WTC11 (cell line): ENCODE measurements around the gene RIC8B. TPM values are rescaled to one million over a fixed set of nuclear protein-coding genes. Genes with fewer than 3 reads are reported as not detected.

Experiments used
- ATAC-seq: fragments of 200-7000 bp; cut with Tn5 transposase; 2 replicates; pipeline ENCODE4 v1.10.0; 2021; ENCODE audit warnings: mild to moderate bottlenecking, moderate library complexity
- CTCF ChIA-PET: fragments of 300-600 bp; sonication (Branson Sonifier 250); formaldehyde crosslinking; loops from one replicate; lab custom pipeline; 2021; ENCODE audit warnings: antibody characterized with exemption; lab: Charles Lee
- POLR2A ChIA-PET: fragments of 350-600 bp; sonication (Branson Sonifier 250); formaldehyde crosslinking; loops from one replicate; lab custom pipeline; 2021; ENCODE audit warnings: antibody characterized with exemption; lab: Charles Lee
- DNase-seq: peaks from one replicate; pipeline ENCODE4 v3.0.0; 2021; ENCODE audit warnings: low spot score
- H3K27ac Mint-ChIP-seq: 2 replicates; pipeline ENCODE4 v1.8.0; 2021; ENCODE audit warnings: mixed read lengths
- H3K27me3 Mint-ChIP-seq: 2 replicates; pipeline ENCODE4 v1.8.0; 2021; ENCODE audit warnings: low read depth, mild to moderate bottlenecking, moderate library complexity, mixed read lengths
- H3K36me3 Mint-ChIP-seq: 2 replicates; pipeline ENCODE4 v1.8.0; 2021; ENCODE audit warnings: mixed read lengths
- H3K4me1 Mint-ChIP-seq: 2 replicates; pipeline ENCODE4 v1.8.0; 2022; ENCODE audit warnings: mixed read lengths
- H3K4me3 Mint-ChIP-seq: 2 replicates; pipeline ENCODE4 v1.8.0; 2021; ENCODE audit warnings: mild to moderate bottlenecking, moderate library complexity, mixed read lengths
- H3K9me3 Mint-ChIP-seq: 2 replicates; pipeline ENCODE4 v1.8.0; 2021; ENCODE audit warnings: mixed read lengths
- CREM ChIP-seq: sonication (generic); formaldehyde crosslinking; IDR thresholded peaks from 2 replicates; pipeline ENCODE4 v1.8.1; 2022; ENCODE audit warnings: mild to moderate bottlenecking, missing genetic modification reagents, moderate library complexity
- FOXK1 ChIP-seq: sonication (generic); formaldehyde crosslinking; IDR thresholded peaks from 2 replicates; pipeline ENCODE4 v1.8.0; 2022; ENCODE audit warnings: mild to moderate bottlenecking, moderate library complexity, missing genetic modification reagents
- FOXP1 ChIP-seq: sonication (generic); formaldehyde crosslinking; IDR thresholded peaks from 2 replicates; pipeline ENCODE4 v1.8.0; 2022; ENCODE audit warnings: missing genetic modification reagents, mild to moderate bottlenecking, moderate library complexity, borderline replicate concordance
- JUN ChIP-seq: sonication (generic); formaldehyde crosslinking; IDR thresholded peaks from 2 replicates; pipeline ENCODE4 v1.8.0; 2023; ENCODE audit warnings: mild to moderate bottlenecking, missing genetic modification reagents
- KAT7 ChIP-seq: sonication (generic); formaldehyde crosslinking; IDR thresholded peaks from 2 replicates; pipeline ENCODE4 v1.8.1; 2023; ENCODE audit warnings: missing genetic modification reagents, mild to moderate bottlenecking, borderline replicate concordance
- MLX ChIP-seq: sonication (generic); formaldehyde crosslinking; IDR thresholded peaks from 2 replicates; pipeline ENCODE4 v1.8.1; 2023; ENCODE audit warnings: mild to moderate bottlenecking, missing genetic modification reagents, moderate library complexity
- NFE2L1 ChIP-seq: sonication (generic); formaldehyde crosslinking; IDR thresholded peaks from 2 replicates; pipeline ENCODE4 v1.8.1; 2023; ENCODE audit warnings: missing genetic modification reagents
- PREB ChIP-seq: sonication (generic); formaldehyde crosslinking; IDR thresholded peaks from 2 replicates; pipeline ENCODE4 v1.8.1; 2022; ENCODE audit warnings: mild to moderate bottlenecking, missing genetic modification reagents, moderate library complexity, borderline replicate concordance
- PRRX2 ChIP-seq: fragments of 250-450 bp; sonication (Bioruptor Pico); IDR thresholded peaks from 2 replicates; pipeline ENCODE4 v1.8.0; 2021; ENCODE audit warnings: mild to moderate bottlenecking
- SMAD3 ChIP-seq: sonication (generic); formaldehyde crosslinking; IDR thresholded peaks from 2 replicates; pipeline ENCODE4 v1.8.0; 2022; ENCODE audit warnings: missing genetic modification reagents, mild to moderate bottlenecking, borderline replicate concordance
- TP53 ChIP-seq: sonication (generic); formaldehyde crosslinking; IDR thresholded peaks from 2 replicates; pipeline ENCODE4 v1.8.1; 2023; ENCODE audit warnings: mild to moderate bottlenecking, missing genetic modification reagents
- ZNF138 ChIP-seq: sonication (generic); formaldehyde crosslinking; conservative IDR thresholded peaks from 2 replicates; pipeline ENCODE4 v1.8.1; 2022; ENCODE audit warnings: mild to moderate bottlenecking, moderate library complexity, missing genetic modification reagents
- ZNF232 ChIP-seq: sonication (generic); formaldehyde crosslinking; IDR thresholded peaks from 2 replicates; pipeline ENCODE4 v1.8.0; 2022; ENCODE audit warnings: mild to moderate bottlenecking, missing genetic modification reagents
- ZNF416 ChIP-seq: fragments of 250-450 bp; sonication (Bioruptor Pico); IDR thresholded peaks from 2 replicates; pipeline ENCODE4 v1.9.0; 2021; ENCODE audit warnings: mild to moderate bottlenecking, inconsistent platforms
- ZNF423 ChIP-seq: fragments of 250-450 bp; sonication (Bioruptor Pico); IDR thresholded peaks from 2 replicates; pipeline ENCODE4 v2.1.2; 2022; ENCODE audit warnings: mild to moderate bottlenecking, moderate library complexity
- total RNA-seq: library from RNA; stranded (reverse); gene quantifications from 3 replicates; pipeline ENCODE4 v1.2.3, GENCODE V29; 2021
- TF ChIP-seq, protein P1 (sequence below): sonication (generic); formaldehyde crosslinking; IDR thresholded peaks from 2 replicates; pipeline ENCODE4 v1.8.0; 2022; ENCODE audit warnings: mild to moderate bottlenecking, missing genetic modification reagents
- TF ChIP-seq, protein P2 (sequence below): sonication (generic); formaldehyde crosslinking; IDR thresholded peaks from 2 replicates; pipeline ENCODE4 v1.8.1; 2022; ENCODE audit warnings: missing genetic modification reagents, borderline replicate concordance
- TF ChIP-seq, protein P3 (sequence below): fragments of 250-450 bp; sonication (Bioruptor Pico); IDR thresholded peaks from 2 replicates; pipeline ENCODE4 v1.9.0; 2021; ENCODE audit warnings: mild to moderate bottlenecking
- TF ChIP-seq, protein P4 (sequence below): sonication (generic); formaldehyde crosslinking; IDR thresholded peaks from 2 replicates; pipeline ENCODE4 v1.8.1; 2023; ENCODE audit warnings: mild to moderate bottlenecking, missing genetic modification reagents

The RIC8B gene
- total RNA-seq, 1 experiment from 2014 or later: 20.2 TPM

- Mint-ChIP-seq H3K4me3 (no peak overlapping the region), H3K27ac (no peak overlapping the region), H3K36me3 (no peaks in the 10 kb centered on the region), H3K27me3 (no peaks in the 10 kb centered on the region), H3K9me3 (no peaks in the 10 kb centered on the region), H3K4me1 (peaks cover 22% of the 10 kb centered on the region)
- POLR2A ChIA-PET: no interaction called here
- ATAC-seq (no peak), DNase-seq (no peak)
- TF ChIP-seq FOXP1 (CRISPR knock-in tag) (no peak), FOXK1 (CRISPR knock-in tag) (no peak)
- CTCF ChIA-PET: interaction anchor here (1.1 to 1.6 kb wide), 2 partner anchors 10 to 509 kb away, joined by 3 to 5 read pairs; partner anchors contain the start of gene POLR3B
Measured at GRCh38 chr12:106866426-106867080, 92.1 kb downstream of the RIC8B start.

GRCh38 chr12:106867651-106868050 lies 93.2 kb downstream of the RIC8B start:
- POLR2A ChIA-PET: no interaction called here
- H3K27ac Mint-ChIP-seq: no peak overlapping the region
- no peaks in the 10 kb centered on the region for H3K9me3 Mint-ChIP-seq
- H3K27me3 Mint-ChIP-seq: no peaks in the 10 kb centered on the region
- no peak for DNase-seq
- CTCF ChIA-PET: no interaction called here
- no peak for ATAC-seq
- no peaks in the 10 kb centered on the region for H3K36me3 Mint-ChIP-seq
- H3K4me1 Mint-ChIP-seq: peaks cover 19% of the 10 kb centered on the region
- no peak for TF ChIP-seq CREM (CRISPR knock-in tag)
- TF ChIP-seq, protein P1, sequence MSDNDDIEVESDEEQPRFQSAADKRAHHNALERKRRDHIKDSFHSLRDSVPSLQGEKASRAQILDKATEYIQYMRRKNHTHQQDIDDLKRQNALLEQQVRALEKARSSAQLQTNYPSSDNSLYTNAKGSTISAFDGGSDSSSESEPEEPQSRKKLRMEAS (CRISPR knock-in tag): no peak
- no peak for TF ChIP-seq SMAD3 (CRISPR knock-in tag)
- TF ChIP-seq, protein P2, sequence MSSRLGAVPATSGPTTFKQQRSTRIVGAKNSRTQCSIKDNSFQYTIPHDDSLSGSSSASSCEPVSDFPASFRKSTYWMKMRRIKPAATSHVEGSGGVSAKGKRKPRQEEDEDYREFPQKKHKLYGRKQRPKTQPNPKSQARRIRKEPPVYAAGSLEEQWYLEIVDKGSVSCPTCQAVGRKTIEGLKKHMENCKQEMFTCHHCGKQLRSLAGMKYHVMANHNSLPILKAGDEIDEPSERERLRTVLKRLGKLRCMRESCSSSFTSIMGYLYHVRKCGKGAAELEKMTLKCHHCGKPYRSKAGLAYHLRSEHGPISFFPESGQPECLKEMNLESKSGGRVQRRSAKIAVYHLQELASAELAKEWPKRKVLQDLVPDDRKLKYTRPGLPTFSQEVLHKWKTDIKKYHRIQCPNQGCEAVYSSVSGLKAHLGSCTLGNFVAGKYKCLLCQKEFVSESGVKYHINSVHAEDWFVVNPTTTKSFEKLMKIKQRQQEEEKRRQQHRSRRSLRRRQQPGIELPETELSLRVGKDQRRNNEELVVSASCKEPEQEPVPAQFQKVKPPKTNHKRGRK (CRISPR knock-in tag): no peak
- TF ChIP-seq ZNF416 (CRISPR knock-in tag): no peak
- TF ChIP-seq PRRX2: no peak
- TF ChIP-seq PREB: no peak
- no peak for TF ChIP-seq ZNF138 (CRISPR knock-in tag)
- no peak for TF ChIP-seq MLX (CRISPR knock-in tag)
- TF ChIP-seq NFE2L1: no peak
- TF ChIP-seq KAT7 (CRISPR knock-in tag): no peak
- TF ChIP-seq, protein P3, sequence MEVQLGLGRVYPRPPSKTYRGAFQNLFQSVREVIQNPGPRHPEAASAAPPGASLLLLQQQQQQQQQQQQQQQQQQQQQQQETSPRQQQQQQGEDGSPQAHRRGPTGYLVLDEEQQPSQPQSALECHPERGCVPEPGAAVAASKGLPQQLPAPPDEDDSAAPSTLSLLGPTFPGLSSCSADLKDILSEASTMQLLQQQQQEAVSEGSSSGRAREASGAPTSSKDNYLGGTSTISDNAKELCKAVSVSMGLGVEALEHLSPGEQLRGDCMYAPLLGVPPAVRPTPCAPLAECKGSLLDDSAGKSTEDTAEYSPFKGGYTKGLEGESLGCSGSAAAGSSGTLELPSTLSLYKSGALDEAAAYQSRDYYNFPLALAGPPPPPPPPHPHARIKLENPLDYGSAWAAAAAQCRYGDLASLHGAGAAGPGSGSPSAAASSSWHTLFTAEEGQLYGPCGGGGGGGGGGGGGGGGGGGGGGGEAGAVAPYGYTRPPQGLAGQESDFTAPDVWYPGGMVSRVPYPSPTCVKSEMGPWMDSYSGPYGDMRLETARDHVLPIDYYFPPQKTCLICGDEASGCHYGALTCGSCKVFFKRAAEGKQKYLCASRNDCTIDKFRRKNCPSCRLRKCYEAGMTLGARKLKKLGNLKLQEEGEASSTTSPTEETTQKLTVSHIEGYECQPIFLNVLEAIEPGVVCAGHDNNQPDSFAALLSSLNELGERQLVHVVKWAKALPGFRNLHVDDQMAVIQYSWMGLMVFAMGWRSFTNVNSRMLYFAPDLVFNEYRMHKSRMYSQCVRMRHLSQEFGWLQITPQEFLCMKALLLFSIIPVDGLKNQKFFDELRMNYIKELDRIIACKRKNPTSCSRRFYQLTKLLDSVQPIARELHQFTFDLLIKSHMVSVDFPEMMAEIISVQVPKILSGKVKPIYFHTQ (CRISPR knock-in tag): no peak
- no peak for TF ChIP-seq TP53 (CRISPR knock-in tag)
- no peak for TF ChIP-seq ZNF232 (CRISPR knock-in tag)
- TF ChIP-seq JUN: no peak
- TF ChIP-seq, protein P4, sequence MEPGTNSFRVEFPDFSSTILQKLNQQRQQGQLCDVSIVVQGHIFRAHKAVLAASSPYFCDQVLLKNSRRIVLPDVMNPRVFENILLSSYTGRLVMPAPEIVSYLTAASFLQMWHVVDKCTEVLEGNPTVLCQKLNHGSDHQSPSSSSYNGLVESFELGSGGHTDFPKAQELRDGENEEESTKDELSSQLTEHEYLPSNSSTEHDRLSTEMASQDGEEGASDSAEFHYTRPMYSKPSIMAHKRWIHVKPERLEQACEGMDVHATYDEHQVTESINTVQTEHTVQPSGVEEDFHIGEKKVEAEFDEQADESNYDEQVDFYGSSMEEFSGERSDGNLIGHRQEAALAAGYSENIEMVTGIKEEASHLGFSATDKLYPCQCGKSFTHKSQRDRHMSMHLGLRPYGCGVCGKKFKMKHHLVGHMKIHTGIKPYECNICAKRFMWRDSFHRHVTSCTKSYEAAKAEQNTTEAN (CRISPR knock-in tag): no peak
- TF ChIP-seq ZNF423: no peak
- H3K4me3 Mint-ChIP-seq: no peak overlapping the region
